Stimulated activated effector memory CD8-positive, alpha-beta T cell treated with anti-CD3 and anti-CD28 coated beads, Interleukin-12 subunit alpha, Interleukin-12 subunit beta, amount 100 ng/mL, for 72 hours (primary cell): ENCODE measurements around the gene ACCS.

ENCODE experiments used
- ATAC-seq: fragments of 150-1000 bp; cut with Tn5 transposase; 2 replicates; pipeline ENCODE4 v1.10.0; 2021
- DNase-seq, 2 donors: peaks; one replicate each; pipeline ENCODE4 v3.0.0; 2021 to 2022; ENCODE audit warnings: low spot score in 2 of 2
- H3K27ac Mint-ChIP-seq: one replicate; pipeline ENCODE4 v1.8.0; 2022; ENCODE audit warnings: mild to moderate bottlenecking, mixed read lengths
- H3K36me3 Mint-ChIP-seq: one replicate; pipeline ENCODE4 v1.8.0; 2022; ENCODE audit warnings: mild to moderate bottlenecking, mixed read lengths
- H3K4me1 Mint-ChIP-seq: one replicate; pipeline ENCODE4 v1.8.0; 2022; ENCODE audit warnings: mixed read lengths
- H3K4me3 Mint-ChIP-seq: one replicate; pipeline ENCODE4 v1.8.0; 2022; ENCODE audit warnings: mild to moderate bottlenecking, mixed read lengths
- H3K9me3 Mint-ChIP-seq: one replicate; pipeline ENCODE4 v1.8.0; 2022; ENCODE audit warnings: mixed read lengths

Gene ACCS

GRCh38 chr11:44127130-44127529, 61.1 kb downstream of the ACCS start:
- DNase-seq: no peak
- Mint-ChIP-seq H3K9me3 (no peaks in the 10 kb centered on the region), H3K4me3 (no peak overlapping the region), H3K36me3 (peaks cover 69% of the 10 kb centered on the region), H3K4me1 (no peaks in the 10 kb centered on the region), H3K27ac (no peak overlapping the region)
- no peak for ATAC-seq

GRCh38 chr11:44128729-44129128, 62.7 kb downstream of the ACCS start:
- no peaks in the 10 kb centered on the region for H3K4me1 Mint-ChIP-seq
- no peak overlapping the region for H3K4me3 Mint-ChIP-seq
- ATAC-seq (no peak), DNase-seq (no peak)
- H3K36me3 Mint-ChIP-seq: peaks cover 81% of the 10 kb centered on the region
- no peak overlapping the region for H3K27ac Mint-ChIP-seq
- H3K9me3 Mint-ChIP-seq: no peaks in the 10 kb centered on the region

DNA sequence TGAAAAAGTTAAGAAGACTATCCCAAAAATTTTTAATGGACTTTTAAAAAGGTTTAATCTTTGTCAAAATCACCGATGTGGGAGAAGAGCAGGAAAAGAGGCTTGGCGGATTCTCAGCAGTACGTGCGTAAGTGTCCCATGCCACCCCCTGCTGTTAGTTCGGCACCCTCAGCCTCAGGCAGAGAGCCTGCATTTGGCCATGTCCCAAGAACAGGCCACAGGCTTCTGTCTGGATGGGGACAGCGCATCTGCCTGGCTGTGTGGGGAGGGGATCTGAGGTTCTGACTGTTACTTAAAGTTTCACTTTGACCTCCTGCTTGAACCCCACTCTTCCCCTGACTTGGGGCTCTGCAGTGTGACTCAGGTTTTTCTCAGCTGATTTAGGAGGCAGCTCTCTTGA, 64.7 kb downstream of the ACCS start:
- no peaks in the 10 kb centered on the region for H3K9me3 Mint-ChIP-seq
- no peak for DNase-seq
- H3K4me1 Mint-ChIP-seq: no peaks in the 10 kb centered on the region
- no peak overlapping the region for H3K4me3 Mint-ChIP-seq
- H3K36me3 Mint-ChIP-seq: peaks cover 71% of the 10 kb centered on the region
- ATAC-seq: no peak
- no peak overlapping the region for H3K27ac Mint-ChIP-seq

- Mint-ChIP-seq H3K9me3 (no peaks in the 10 kb centered on the region), H3K36me3 (peaks cover 50% of the 10 kb centered on the region), H3K4me3 (no peak overlapping the region), H3K27ac (no peak overlapping the region), H3K4me1 (peaks cover 5% of the 10 kb centered on the region)
- ATAC-seq: no peak
- no peak for DNase-seq
These were observed 67.4 kb downstream of the ACCS start for GRCh38 chr11:44133335-44133946.
